Activated CD4-positive, CD25-positive, alpha-beta regulatory T cell treated with anti-CD3 and anti-CD28 coated beads, Interleukin-2, amount 50 U/mL, for 24 hours (primary cell): ENCODE measurements around the gene CYP27B1.

Experiments used
- ATAC-seq, 2 donors: fragments of 150-1000 bp; cut with Tn5 transposase; one replicate each; pipeline ENCODE4 v1.10.0; 2021; ENCODE audit warnings: mild to moderate bottlenecking in 1 of 2, moderate library complexity in 1 of 2

CYP27B1 gene

GRCh38 chr12:57766464-57767304 is at the start of gene CYP27B1:
Gene CYP27B1, minus strand, starts transcription at chr12:57767078. Its CDS starts 37 bp downstream, at chr12:57767041.
- ATAC-seq = no peak

- ATAC-seq = no peak
Measured at GRCh38 chr12:57816001-57816854, 49.4 kb upstream of the CYP27B1 start.

GRCh38 chr12:57815177-57816000 is 48.5 kb upstream of the CYP27B1 start:
- peak in 1 of 2 donors; percentile 72 for ATAC-seq

- no peak for ATAC-seq
Measured at GRCh38 chr12:57813971-57814772, 47.3 kb upstream of the CYP27B1 start.

DNA sequence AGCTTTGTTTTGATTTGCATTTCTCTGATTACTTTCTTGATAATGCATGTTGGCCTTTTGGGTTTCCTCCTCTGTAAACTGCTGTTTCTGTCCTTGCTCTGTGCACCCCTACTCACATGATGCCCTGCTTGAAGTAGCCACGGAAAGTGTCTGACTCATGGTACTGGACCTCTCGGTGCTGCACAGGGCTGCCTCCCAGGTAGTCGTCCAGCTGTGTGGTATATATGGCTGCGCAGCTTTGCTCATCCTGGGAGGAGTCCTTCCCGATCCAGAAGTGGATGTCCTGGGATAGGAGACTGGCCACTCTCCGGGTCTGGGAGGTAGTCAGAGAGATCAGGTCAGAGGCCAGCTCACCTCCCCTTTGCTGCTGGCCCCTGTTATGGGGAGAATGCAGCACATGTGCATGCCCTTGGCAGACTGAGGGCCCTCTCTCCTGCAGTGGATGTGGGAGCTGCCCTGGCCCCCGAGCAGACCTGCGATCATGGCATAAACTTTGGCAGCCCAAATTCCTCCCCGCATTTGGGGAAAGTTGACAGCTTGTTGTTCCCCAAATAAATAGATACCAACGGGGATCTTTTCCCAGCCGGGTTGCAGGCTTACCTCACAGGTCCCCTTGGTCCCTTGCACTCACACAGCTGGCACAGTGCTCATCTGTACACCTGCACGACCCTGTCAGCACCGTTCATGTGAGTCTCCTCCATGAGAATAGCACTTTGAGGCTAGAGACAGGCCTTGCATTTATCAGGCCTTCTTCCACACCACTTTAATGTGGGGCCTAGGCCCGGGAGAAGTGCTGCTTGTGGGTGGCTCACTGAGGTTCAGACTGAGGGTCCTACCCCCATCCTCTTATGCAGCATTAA is 46.5 kb upstream of the CYP27B1 start:
- no peak for ATAC-seq

DNA sequence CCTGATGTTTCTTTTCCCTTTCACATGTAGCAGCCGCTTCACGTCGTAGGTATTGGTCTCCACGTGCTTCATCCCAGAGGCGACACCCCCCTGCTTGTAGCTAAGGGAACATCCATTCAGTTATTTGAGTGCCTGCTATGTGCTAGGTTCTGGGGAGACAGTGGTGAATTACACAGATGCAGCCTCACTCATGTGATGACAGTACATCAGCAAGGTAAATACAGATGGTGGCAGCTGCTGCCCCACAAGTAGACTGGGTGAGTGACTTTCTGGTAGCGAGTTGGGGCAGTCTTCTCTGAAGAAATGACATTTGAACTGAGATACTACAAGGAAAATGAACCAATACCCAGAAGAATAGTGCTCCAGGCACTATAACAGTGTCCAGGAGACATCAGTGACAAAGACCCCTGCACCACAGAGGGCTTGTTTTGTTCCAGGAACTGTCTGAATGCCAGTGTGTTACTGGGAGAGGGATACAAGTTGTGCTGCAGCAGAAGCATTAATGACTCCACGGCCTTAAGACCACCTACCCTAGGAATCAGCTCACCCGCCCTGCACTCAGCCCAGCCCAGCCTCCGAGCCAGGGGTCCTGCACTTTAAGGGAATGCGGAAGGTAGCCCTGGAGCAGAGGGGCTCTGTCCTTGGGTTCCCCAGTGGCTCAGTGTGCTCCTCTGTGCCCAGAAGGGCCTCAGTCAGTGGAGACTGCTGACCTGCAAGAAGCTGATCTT is 44.3 kb upstream of the CYP27B1 start:
- ATAC-seq = no peak

- ATAC-seq = no peak
Measured at GRCh38 chr12:57810450-57810849, 43.6 kb upstream of the CYP27B1 start.

GRCh38 chr12:57809425-57809824 is 42.5 kb upstream of the CYP27B1 start:
- no peak for ATAC-seq

GRCh38 chr12:57808351-57808750 is 41.5 kb upstream of the CYP27B1 start:
- ATAC-seq = no peak

GRCh38 chr12:57807285-57807684 is 40.4 kb upstream of the CYP27B1 start:
- no peak for ATAC-seq

DNA sequence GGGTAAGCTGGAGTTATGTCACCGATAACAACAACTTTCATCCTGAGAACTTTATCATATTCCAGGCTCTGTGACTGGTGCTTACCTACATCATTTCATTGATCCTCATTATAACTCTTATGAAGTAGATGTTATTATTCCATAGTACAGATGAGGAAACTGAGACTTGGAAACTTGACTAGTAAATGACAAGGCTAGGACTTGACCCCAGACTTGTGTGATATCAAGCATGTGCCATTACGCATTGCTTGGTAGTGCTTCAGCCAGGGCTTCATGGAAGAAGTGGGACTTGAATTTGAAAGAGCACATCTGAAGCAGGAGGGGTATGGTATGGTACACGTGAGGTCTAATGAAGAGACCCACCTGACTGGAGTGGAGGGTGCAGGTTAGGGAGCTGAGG is 39.8 kb upstream of the CYP27B1 start:
- ATAC-seq = no peak

DNA sequence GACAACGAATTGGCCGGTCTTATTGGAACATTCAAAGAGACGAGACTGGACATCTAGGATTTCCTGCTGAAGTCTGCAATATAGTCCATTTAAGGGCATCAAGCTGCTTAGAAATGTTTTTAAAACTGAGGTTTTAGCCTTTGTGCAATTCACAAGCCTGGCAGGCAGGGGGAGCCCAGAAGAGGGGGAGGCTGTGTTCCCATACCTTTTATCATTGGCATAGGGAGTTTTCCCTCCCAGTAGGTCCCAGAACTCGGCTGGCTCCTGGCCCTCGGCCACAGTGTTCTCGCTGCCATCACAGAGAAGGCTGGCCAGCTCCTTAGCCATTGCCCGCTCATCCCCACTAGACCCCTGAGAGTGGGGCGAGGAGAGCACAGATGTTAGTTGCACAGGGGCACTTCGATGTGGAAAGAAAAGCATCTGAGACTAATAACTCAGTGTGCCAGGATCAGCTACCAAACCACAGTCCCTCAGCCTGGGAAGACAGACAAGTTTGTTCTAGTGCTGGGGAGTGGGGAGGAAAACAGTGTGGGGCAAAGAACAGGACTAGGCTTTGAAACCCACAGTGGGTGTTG is 36.5 kb upstream of the CYP27B1 start:
- no peak for ATAC-seq

DNA sequence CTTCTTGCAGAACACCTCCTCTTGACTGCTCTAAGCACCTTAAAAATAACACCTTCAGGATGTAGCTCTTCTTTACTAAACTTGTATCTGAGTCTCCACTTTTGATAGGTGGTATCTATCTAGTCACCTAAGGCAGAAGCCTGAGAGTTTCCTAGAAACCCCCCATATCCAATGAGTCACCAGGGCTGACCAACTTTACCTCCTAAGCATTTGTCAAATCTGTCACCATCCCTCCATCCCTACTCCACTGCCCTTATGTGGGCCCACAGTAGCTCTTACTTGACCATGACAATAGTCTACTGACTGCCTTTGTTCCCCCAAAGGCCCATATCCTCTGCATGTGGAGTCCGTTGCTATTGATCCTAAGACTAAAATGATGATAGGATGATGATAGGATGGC is 35.7 kb upstream of the CYP27B1 start:
- ATAC-seq = no peak

DNA sequence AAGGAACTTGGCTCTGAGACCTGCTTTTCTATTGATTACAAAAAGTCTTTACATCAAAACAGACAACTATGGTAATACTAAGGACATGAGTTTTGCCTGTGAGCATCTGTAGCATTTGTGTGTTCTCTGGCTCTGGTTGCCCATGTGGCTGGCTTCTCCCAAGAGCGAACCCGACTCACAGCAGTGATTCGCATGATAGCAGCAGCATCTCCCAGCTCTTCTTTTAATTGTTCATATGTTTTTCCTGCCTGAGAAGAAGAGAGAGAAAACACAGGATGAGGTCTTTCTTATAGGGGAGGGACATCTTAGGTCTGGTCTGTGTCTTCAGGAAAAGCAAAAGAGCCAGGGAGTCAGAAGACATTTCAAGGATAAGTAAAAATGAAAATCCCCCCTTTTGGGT is 34.1 kb upstream of the CYP27B1 start:
- no peak for ATAC-seq

GRCh38 chr12:57797933-57798332 is 31.1 kb upstream of the CYP27B1 start:
- ATAC-seq = no peak

- ATAC-seq = no peak
Measured at GRCh38 chr12:57796996-57797395, 30.1 kb upstream of the CYP27B1 start.

GRCh38 chr12:57795354-57795753 is 28.5 kb upstream of the CYP27B1 start:
- peak; percentile 53 to 67 for ATAC-seq

- peak; percentile 25 to 43 for ATAC-seq
Measured at GRCh38 chr12:57793920-57794319, 27.0 kb upstream of the CYP27B1 start.

GRCh38 chr12:57783861-57784260 is 17.0 kb upstream of the CYP27B1 start:
- ATAC-seq = no peak

DNA sequence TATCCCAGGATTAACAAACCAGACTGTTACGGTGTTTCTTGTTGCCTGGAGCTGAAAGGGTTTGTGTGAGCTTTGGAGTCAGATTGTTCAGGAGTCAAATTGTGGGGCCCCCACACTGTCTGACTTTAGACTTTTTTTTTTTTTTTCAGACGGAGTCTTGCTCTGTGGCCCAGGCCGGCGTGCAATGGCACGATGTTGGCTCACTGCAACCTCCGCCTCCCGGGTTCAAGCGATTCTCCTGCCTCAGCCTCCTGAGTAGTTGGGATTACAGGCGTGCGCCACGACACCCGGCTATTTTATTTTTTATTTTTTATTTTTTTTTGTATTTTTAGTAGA is 16.6 kb upstream of the CYP27B1 start:
- ATAC-seq = no peak
